Common myeloid progenitor, CD34-positive (primary cell): Measurements from ENCODE around the gene ITGA11.

Source experiments
- CTCF ChIA-PET: fragments of 350-600 bp; sonication (Branson Sonifier 250); formaldehyde crosslinking; loops from one replicate; lab custom pipeline; 2021; ENCODE audit warnings: antibody characterized with exemption; lab: Charles Lee
- POLR2A ChIA-PET: fragments of 350-600 bp; sonication (Branson Sonifier 250); formaldehyde crosslinking; loops from one replicate; lab custom pipeline; 2021; ENCODE audit warnings: antibody characterized with exemption; lab: Charles Lee
- DNase-seq, 3 donors: peaks; one replicate each; pipeline versions ENCODE4 v3.0.0 to v3.0.0-alpha.2; 2013
- H3K27ac ChIP-seq, 2 experiments: 1 replicate in 1 of 2; 2 replicates in 1 of 2; pipeline ENCODE4 v1.7.0; 2013; ENCODE audit warnings: inconsistent platforms in 2 of 2, low read length in 2 of 2, mild to moderate bottlenecking in 2 of 2, low read depth in 1 of 2, moderate library complexity in 1 of 2; ENCODE audit not compliant: severe bottlenecking in 2 of 2, insufficient read depth in 1 of 2, poor library complexity in 1 of 2
- H3K27me3 ChIP-seq, 5 experiments: replicated peaks in 2 of 5; 1 replicate in 3 of 5; 2 replicates in 2 of 5; pipeline versions ENCODE4 v1.6.1 to v1.7.0; 2013; ENCODE audit warnings: low read length in 4 of 5, mild to moderate bottlenecking in 2 of 5, moderate library complexity in 2 of 5, inconsistent platforms in 1 of 5; ENCODE audit not compliant: insufficient read depth in 5 of 5, control insufficient read depth in 4 of 5
- H3K36me3 ChIP-seq, 4 experiments: 1 replicate in 2 of 4; 2 replicates in 2 of 4; pipeline versions ENCODE4 v1.6.1 to v1.7.0; 2013; ENCODE audit warnings: low read length in 3 of 4, control low read depth in 1 of 4, mild to moderate bottlenecking in 1 of 4; ENCODE audit not compliant: control insufficient read depth in 4 of 4, insufficient read depth in 4 of 4
- H3K4me1 ChIP-seq, 4 experiments: 1 replicate in 3 of 4; 2 replicates in 1 of 4; pipeline versions ENCODE4 v1.6.1 to v1.7.1; 2013; ENCODE audit warnings: low read length in 3 of 4, mild to moderate bottlenecking in 3 of 4, control low read depth in 1 of 4, inconsistent platforms in 1 of 4, moderate library complexity in 1 of 4; ENCODE audit not compliant: control insufficient read depth in 4 of 4, insufficient read depth in 4 of 4; ENCODE audit errors: control extremely low read depth in 1 of 4
- H3K4me3 ChIP-seq, 7 experiments: 1 replicate in 4 of 7; 2 replicates in 3 of 7; pipeline versions ENCODE4 v1.5.1 to v1.7.0; 2013; ENCODE audit warnings: mild to moderate bottlenecking in 7 of 7, low read length in 6 of 7, moderate library complexity in 6 of 7, inconsistent platforms in 2 of 7, low read depth in 2 of 7, control low read depth in 1 of 7; ENCODE audit not compliant: insufficient read depth in 4 of 7, control insufficient read depth in 1 of 7; ENCODE audit errors: extremely low read depth in 1 of 7
- H3K9me3 ChIP-seq, 5 experiments: 1 replicate in 4 of 5; 2 replicates in 1 of 5; pipeline versions ENCODE4 v1.6.1 to v1.7.1; 2013; ENCODE audit warnings: low read length in 4 of 5, mild to moderate bottlenecking in 2 of 5, inconsistent platforms in 1 of 5, low read depth in 1 of 5, moderate library complexity in 1 of 5; ENCODE audit not compliant: control insufficient read depth in 4 of 5, insufficient read depth in 2 of 5; ENCODE audit errors: control extremely low read depth in 1 of 5
- WGBS: methylation state at CpG from one replicate; pipeline ENCODE4 v1.1.5; 2013; ENCODE audit not compliant: insufficient coverage; 5-methylcytosine and 5-hydroxymethylcytosine counted together

ITGA11 gene

DNA sequence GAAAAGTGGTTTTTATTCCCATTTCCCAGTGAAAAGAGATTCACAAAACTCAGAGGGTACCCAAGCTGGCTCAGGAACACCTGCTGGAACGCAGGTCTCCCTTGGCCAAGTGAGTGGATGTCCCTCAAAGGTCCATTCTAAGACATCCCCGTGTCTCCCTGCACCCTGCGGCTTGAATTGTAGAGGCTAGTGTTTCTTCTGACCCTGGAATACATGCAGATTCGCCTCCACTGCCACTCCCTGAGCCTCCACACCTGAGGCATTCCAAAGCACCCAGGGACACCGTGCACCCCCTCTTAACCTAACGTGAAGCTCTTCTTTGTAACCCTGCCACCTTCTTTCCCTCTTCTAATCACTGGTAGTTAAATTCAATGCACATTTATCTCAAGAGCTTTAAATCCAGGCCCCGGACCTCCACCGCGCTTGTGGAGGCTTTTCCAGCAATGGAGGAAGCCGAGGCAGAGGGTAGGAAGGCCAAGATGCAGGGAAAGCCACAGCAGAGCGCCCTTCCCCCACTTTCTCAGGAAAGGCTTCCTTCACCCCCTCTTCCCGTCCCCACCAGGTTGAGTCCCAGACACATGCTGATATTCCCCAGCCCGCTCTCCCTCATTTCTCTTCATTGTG, 590 bp upstream of the ITGA11 start:
- ChIA-PET POLR2A (no interaction called here), CTCF (no interaction called here)
- Histone ChIP-seq H3K9me3 (no peaks in the 10 kb centered on the region), H3K36me3 (no peaks in the 10 kb centered on the region), H3K4me3 (peak overlapping the region in 2 of 7 experiments; percentile 43 to 61), H3K4me1 (peaks cover 0 to 17% (median 16%) of the 10 kb centered on the region in 4 experiments), H3K27me3 (peaks cover 3 to 84% (median 46%) of the 10 kb centered on the region in 5 experiments), H3K27ac (no peak overlapping the region)
- 57% methylated on average over 7 of the region's 13 CpGs for WGBS
- DNase-seq: no peak

DNA sequence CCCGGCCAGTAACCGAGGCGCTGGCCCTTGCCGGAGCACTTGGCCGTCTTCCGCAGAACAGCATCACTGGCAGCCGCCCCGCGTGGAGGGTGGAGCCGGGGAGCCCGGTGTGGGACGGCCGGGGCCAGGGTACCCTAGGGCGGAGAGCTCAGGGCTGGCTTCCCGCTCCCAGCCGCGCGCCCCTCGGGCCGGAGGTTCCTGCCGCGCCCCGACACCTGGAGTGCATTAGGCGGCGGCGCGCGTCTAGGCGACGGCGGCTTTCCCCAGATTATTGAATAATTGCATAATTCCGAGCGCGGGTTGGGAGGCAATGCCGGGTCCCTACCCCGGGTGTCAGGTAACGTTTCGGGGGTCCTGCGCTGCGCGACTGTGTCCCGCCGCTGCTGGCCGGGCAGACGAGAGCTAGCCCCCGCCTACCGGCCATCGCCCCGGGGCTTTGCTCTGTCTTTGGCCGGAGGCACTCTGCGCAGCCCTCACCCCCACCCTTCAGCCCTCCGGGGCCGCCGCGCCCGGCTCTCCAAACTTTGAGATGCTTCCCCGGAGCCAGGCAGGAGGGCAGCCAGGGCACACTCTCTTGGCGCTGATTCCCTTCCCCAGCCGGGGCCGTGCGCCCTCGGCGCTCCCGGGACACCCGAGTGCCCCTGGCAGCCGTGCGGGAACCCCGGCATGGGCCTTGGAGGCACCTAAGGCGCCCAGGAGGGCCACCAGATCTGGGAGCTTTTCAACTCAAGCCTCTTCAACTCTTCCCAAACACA, 749 bp downstream of the ITGA11 start:
- CTCF ChIA-PET: interaction anchor here (0.7 to 1.0 kb wide), 2 partner anchors 10 to 20 kb away, joined by 3 to 4 read pairs; no protein-coding TSS in a partner anchor
- H3K9me3 ChIP-seq: no peaks in the 10 kb centered on the region
- no peaks in the 10 kb centered on the region for H3K36me3 ChIP-seq
- no peak overlapping the region for H3K27ac ChIP-seq
- peak in 2 of 3 donors; percentile 7 to 12 for DNase-seq
- H3K4me1 ChIP-seq: peaks cover 0 to 22% (median 17%) of the 10 kb centered on the region in 4 experiments
- peak overlapping the region in 6 of 7 experiments; percentile 30 to 65 (median 52) for H3K4me3 ChIP-seq
- peaks cover 3 to 73% (median 46%) of the 10 kb centered on the region in 5 experiments for H3K27me3 ChIP-seq
- POLR2A ChIA-PET: interaction anchor here (0.6 kb wide), 1 partner anchor 173 kb away, joined by 3 read pairs; no protein-coding TSS in a partner anchor
- 7% methylated on average over 64 of the region's 69 CpGs for WGBS

DNA sequence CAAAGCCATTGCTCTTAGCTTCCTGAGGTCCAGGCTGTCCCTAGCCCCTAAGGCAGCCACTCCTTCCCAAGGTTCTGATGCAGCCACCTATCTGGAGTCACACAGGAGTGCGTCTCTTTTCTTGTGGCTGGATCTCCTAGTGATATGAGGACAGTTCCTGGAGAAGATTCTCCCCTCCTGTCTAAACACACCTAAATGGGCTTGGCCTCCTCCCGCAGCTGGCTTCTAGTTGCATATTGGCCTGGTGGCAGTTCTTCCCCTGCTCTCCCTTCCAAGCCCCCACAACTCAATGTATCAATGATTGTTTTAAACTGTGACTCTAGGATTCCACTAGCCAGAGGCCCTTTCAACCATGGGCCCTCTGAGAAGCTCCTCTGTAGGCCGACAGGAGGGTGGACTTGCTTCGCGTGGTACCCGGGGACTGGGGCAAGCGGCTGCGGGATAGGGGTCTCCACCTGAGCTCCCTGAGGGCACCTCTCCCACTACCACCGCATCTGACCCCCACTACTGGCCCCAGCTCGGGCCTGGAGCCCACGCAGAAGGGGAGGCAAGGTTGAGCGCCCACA, 1.4 kb downstream of the ITGA11 start:
- Histone ChIP-seq H3K27me3 (peaks cover 3 to 71% (median 42%) of the 10 kb centered on the region in 5 experiments), H3K4me1 (peaks cover 0 to 22% (median 17%) of the 10 kb centered on the region in 4 experiments), H3K36me3 (no peaks in the 10 kb centered on the region), H3K9me3 (no peaks in the 10 kb centered on the region), H3K4me3 (peak overlapping the region in 2 of 7 experiments; percentile 55 to 61), H3K27ac (no peak overlapping the region)
- ChIA-PET POLR2A (interaction anchor here (0.6 kb wide), 1 partner anchor 173 kb away, joined by 3 read pairs; no protein-coding TSS in a partner anchor), CTCF (no interaction called here)
- WGBS: 54% methylated on average over 7 of the region's 12 CpGs
- DNase-seq: no peak

DNA sequence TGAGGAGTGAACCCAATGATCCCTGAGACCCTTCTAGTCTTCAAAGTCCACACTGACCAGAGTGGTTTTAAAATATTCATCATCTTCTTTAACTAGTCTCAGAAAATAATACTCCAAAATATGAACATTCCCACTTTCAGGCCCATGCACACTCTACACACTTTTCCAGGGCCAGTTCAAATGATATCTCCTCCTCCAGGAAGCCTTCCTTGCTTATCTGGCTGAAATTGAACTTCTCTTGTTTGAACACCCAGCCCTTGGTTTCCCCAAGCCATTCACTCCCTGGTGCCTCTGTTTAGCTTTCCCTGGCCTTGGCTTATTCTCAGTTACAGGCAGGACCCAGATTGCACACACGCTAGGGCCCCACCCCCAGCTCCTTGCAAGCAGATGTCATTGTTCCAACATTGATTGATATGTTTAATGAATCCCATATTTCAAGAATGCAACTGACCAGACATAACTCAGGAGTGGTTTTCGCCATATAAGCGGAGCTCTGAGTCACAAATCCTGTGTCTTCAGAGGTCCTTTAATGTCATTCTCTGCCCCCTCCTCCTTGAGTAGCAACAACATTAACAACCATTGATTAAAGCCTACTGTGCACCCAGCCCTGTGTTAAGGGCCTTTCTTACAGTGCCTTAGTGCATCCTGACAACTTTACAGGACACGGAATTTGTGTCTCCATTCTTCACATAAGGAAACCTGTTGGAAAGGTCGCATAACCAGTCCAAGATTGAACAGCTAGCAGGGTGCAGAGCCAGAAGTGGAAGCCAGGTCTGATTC, 2.1 kb downstream of the ITGA11 start:
- Histone ChIP-seq H3K36me3 (no peaks in the 10 kb centered on the region), H3K27ac (no peak overlapping the region), H3K4me3 (no peak overlapping the region), H3K9me3 (no peaks in the 10 kb centered on the region), H3K27me3 (peaks cover 3 to 68% (median 39%) of the 10 kb centered on the region in 5 experiments), H3K4me1 (peaks cover 0 to 22% (median 17%) of the 10 kb centered on the region in 4 experiments)
- ChIA-PET POLR2A (no interaction called here), CTCF (no interaction called here)
- WGBS: 100% methylated on average over 4 of the region's 5 CpGs
- DNase-seq: no peak

DNA sequence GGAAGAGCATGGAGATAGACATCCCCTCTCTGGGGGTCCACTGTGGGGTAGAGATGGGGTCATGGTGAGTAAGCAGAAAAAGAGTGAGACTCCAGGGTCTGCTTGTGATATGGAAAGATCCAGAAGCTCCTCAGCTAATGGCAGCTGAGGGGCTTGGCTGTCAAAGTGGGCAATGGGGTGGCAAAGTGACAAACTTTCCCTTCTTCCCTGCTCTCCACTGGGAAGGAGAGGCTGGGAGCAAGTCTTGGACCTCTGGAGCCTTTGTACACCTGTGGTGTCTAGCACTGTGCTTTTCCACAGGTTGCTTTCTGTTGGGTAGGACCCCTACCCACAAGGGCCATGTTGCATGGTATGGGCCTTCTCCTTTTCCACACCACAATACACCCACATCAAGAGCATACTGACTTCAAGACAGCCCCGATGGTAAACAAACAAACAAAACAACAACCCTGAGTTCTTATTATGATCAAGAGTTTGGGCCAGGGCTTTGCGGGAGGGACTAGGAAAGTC, 3.5 kb downstream of the ITGA11 start:
- Histone ChIP-seq H3K9me3 (no peaks in the 10 kb centered on the region), H3K27me3 (peaks cover 3 to 55% (median 28%) of the 10 kb centered on the region in 5 experiments), H3K27ac (no peak overlapping the region), H3K4me1 (peaks cover 0 to 22% (median 17%) of the 10 kb centered on the region in 4 experiments), H3K36me3 (no peaks in the 10 kb centered on the region), H3K4me3 (no peak overlapping the region)
- ChIA-PET POLR2A (no interaction called here), CTCF (interaction anchor here (1.2 kb wide), 1 partner anchor 11 kb away, joined by 3 read pairs; no protein-coding TSS in a partner anchor)
- no peak for DNase-seq
- WGBS: 100% methylated on average over 2 of the region's 2 CpGs

DNA sequence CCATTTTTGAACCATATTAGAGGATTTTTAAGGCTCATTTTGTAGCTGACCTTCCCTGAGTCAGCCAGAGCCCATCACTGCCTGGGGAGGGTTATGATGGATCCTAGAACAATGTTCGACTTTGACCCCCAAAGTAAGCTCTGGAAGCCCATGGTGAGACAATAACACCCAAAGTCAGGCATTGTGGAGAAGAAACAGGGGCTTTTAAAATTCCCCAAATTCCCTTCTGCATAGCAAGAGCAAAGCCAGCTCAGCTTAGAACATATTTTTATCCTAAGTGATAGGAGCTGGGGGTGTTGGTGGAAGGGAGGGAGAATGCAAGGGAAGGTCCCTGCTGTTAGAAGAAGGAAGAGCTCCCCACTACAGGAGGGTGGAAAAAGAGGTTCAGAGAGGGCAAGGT, 4.0 kb downstream of the ITGA11 start:
- WGBS: 100% methylated on average over 1 of the region's 1 CpG
- no peaks in the 10 kb centered on the region for H3K36me3 ChIP-seq
- H3K4me3 ChIP-seq: no peak overlapping the region
- H3K27ac ChIP-seq: no peak overlapping the region
- H3K27me3 ChIP-seq: peaks cover 3 to 49% (median 25%) of the 10 kb centered on the region in 5 experiments
- no peak for DNase-seq
- ChIA-PET POLR2A (no interaction called here), CTCF (interaction anchor here (1.2 kb wide), 1 partner anchor 10 kb away, joined by 3 read pairs; no protein-coding TSS in a partner anchor)
- H3K4me1 ChIP-seq: peaks cover 0 to 22% (median 17%) of the 10 kb centered on the region in 4 experiments
- H3K9me3 ChIP-seq: no peaks in the 10 kb centered on the region
